Measurements from ENCODE around the gene NUDT7. TPM values are rescaled to one million over a fixed set of nuclear protein-coding genes. Genes with fewer than 3 reads are reported as not detected.

The NUDT7 gene
- total RNA-seq, 1 experiment from 2014 or later = 7.5 TPM

GRCh38 chr16:77788181-77789084 lies 66.1 kb downstream of the NUDT7 start, which contains the start of gene VAT1L:
VAT1L (plus strand) TSS chr16:77788564; CDS start chr16:77788683, 119 bp downstream.
- ChIA-PET CTCF (interaction anchor here (0.6 to 2.6 kb wide), 6 partner anchors 180 to 258 kb away, joined by 3 to 13 read pairs (median 4); no protein-coding TSS in a partner anchor), POLR2A (interaction anchor here (0.7 to 0.8 kb wide), 2 partner anchors 66 to 179 kb away, joined by 4 read pairs; partner anchors contain the start of gene NUDT7)
- Mint-ChIP-seq H3K27me3 (ENCODE audit: low read depth) (peaks cover 46% of the 10 kb centered on the region), H3K27ac (no peak within 1 kb of the TSS), H3K4me3 (peak within 1 kb of the TSS; percentile 95), H3K9me3 (peaks cover 6% of the 10 kb centered on the region), H3K4me1 (peaks cover 20% of the 10 kb centered on the region), H3K36me3 (peaks cover 4% of the 10 kb centered on the region)
- DNase-seq (ENCODE audit: low spot score) (peak; percentile 59), ATAC-seq (peak; percentile 83)
- TF ChIP-seq, protein P1, sequence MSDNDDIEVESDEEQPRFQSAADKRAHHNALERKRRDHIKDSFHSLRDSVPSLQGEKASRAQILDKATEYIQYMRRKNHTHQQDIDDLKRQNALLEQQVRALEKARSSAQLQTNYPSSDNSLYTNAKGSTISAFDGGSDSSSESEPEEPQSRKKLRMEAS (CRISPR knock-in tag; IDR thresholded peaks at IDR 0.05) = peak; percentile 49
- TF ChIP-seq USF2 (CRISPR knock-in tag; IDR thresholded peaks at IDR 0.05) = 0 out of 2 replicates have a peak, but pooled peaks have one; percentile 7
- TF ChIP-seq, protein P2, sequence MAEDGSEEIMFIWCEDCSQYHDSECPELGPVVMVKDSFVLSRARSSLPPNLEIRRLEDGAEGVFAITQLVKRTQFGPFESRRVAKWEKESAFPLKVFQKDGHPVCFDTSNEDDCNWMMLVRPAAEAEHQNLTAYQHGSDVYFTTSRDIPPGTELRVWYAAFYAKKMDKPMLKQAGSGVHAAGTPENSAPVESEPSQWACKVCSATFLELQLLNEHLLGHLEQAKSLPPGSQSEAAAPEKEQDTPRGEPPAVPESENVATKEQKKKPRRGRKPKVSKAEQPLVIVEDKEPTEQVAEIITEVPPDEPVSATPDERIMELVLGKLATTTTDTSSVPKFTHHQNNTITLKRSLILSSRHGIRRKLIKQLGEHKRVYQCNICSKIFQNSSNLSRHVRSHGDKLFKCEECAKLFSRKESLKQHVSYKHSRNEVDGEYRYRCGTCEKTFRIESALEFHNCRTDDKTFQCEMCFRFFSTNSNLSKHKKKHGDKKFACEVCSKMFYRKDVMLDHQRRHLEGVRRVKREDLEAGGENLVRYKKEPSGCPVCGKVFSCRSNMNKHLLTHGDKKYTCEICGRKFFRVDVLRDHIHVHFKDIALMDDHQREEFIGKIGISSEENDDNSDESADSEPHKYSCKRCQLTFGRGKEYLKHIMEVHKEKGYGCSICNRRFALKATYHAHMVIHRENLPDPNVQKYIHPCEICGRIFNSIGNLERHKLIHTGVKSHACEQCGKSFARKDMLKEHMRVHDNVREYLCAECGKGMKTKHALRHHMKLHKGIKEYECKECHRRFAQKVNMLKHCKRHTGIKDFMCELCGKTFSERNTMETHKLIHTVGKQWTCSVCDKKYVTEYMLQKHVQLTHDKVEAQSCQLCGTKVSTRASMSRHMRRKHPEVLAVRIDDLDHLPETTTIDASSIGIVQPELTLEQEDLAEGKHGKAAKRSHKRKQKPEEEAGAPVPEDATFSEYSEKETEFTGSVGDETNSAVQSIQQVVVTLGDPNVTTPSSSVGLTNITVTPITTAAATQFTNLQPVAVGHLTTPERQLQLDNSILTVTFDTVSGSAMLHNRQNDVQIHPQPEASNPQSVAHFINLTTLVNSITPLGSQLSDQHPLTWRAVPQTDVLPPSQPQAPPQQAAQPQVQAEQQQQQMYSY (CRISPR knock-in tag; IDR thresholded peaks at IDR 0.05) = peak; percentile 48; the same call in 1 of the 2 replicates
- TF ChIP-seq, protein P3, sequence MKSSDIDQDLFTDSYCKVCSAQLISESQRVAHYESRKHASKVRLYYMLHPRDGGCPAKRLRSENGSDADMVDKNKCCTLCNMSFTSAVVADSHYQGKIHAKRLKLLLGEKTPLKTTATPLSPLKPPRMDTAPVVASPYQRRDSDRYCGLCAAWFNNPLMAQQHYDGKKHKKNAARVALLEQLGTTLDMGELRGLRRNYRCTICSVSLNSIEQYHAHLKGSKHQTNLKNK (CRISPR knock-in tag; IDR thresholded peaks at IDR 0.05) = no peak
- 0 out of 2 replicates have a peak, but pooled peaks have one; percentile 39 for TF ChIP-seq ZNF219 (CRISPR knock-in tag; IDR thresholded peaks at IDR 0.05; ENCODE audit: borderline replicate concordance)
- TF ChIP-seq ZNF512 (CRISPR knock-in tag; IDR thresholded peaks at IDR 0.05; ENCODE audit: borderline replicate concordance) = no peak
- 0 out of 2 replicates have a peak, but pooled peaks have one; percentile 23 for TF ChIP-seq FOXP4 (CRISPR knock-in tag; IDR thresholded peaks at IDR 0.05)
- no peak for TF ChIP-seq PRRX2 (CRISPR knock-in tag; IDR thresholded peaks at IDR 0.05)
- TF ChIP-seq NFATC4 (CRISPR knock-in tag; IDR thresholded peaks at IDR 0.05) = no peak
- no peak for TF ChIP-seq NFYB (CRISPR knock-in tag; conservative IDR thresholded peaks at IDR 0.05; ENCODE audit: low read depth)
- TF ChIP-seq KAT7 (CRISPR knock-in tag; IDR thresholded peaks at IDR 0.05; ENCODE audit: borderline replicate concordance) = peak; percentile 41; the same call in 1 of the 2 replicates
- TF ChIP-seq SMAD4 (CRISPR knock-in tag; IDR thresholded peaks at IDR 0.05) = peak; percentile 11; the same call in 1 of the 2 replicates
- TF ChIP-seq, protein P4, sequence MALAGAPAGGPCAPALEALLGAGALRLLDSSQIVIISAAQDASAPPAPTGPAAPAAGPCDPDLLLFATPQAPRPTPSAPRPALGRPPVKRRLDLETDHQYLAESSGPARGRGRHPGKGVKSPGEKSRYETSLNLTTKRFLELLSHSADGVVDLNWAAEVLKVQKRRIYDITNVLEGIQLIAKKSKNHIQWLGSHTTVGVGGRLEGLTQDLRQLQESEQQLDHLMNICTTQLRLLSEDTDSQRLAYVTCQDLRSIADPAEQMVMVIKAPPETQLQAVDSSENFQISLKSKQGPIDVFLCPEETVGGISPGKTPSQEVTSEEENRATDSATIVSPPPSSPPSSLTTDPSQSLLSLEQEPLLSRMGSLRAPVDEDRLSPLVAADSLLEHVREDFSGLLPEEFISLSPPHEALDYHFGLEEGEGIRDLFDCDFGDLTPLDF (CRISPR knock-in tag; IDR thresholded peaks at IDR 0.05) = no peak
- no peak for TF ChIP-seq CREM (CRISPR knock-in tag; IDR thresholded peaks at IDR 0.05)
- TF ChIP-seq TEAD1 (CRISPR knock-in tag; IDR thresholded peaks at IDR 0.05) = peak; percentile 64; the same call in 1 of the 2 replicates
- TF ChIP-seq ESRRA (CRISPR knock-in tag; IDR thresholded peaks at IDR 0.05; ENCODE audit: borderline replicate concordance) = 0 out of 2 replicates have a peak, but pooled peaks have one; percentile 24
- no peak for TF ChIP-seq RORB (CRISPR knock-in tag; IDR thresholded peaks at IDR 0.05)
- TF ChIP-seq ARID4B (CRISPR knock-in tag; IDR thresholded peaks at IDR 0.05; ENCODE audit: borderline replicate concordance) = peak; percentile 71; the same call in 1 of the 2 replicates
- TF ChIP-seq, protein P5, sequence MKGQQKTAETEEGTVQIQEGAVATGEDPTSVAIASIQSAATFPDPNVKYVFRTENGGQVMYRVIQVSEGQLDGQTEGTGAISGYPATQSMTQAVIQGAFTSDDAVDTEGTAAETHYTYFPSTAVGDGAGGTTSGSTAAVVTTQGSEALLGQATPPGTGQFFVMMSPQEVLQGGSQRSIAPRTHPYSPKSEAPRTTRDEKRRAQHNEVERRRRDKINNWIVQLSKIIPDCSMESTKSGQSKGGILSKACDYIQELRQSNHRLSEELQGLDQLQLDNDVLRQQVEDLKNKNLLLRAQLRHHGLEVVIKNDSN (CRISPR knock-in tag; IDR thresholded peaks at IDR 0.05) = 0 out of 2 replicates have a peak, but pooled peaks have one; percentile 24
